Stimulated activated effector memory CD8-positive, alpha-beta T cell treated with anti-CD3 and anti-CD28 coated beads, Interleukin-12 subunit alpha, Interleukin-12 subunit beta, amount 100 ng/mL, for 72 hours (primary cell): Measurements from ENCODE around the gene ATAD1.

Source experiments
- ATAC-seq: fragments of 150-1000 bp; cut with Tn5 transposase; 2 replicates; pipeline ENCODE4 v1.10.0; 2021
- DNase-seq, 2 donors: peaks; one replicate each; pipeline ENCODE4 v3.0.0; 2021 to 2022; ENCODE audit warnings: low spot score in 2 of 2
- H3K27ac Mint-ChIP-seq: one replicate; pipeline ENCODE4 v1.8.0; 2022; ENCODE audit warnings: mild to moderate bottlenecking, mixed read lengths
- H3K36me3 Mint-ChIP-seq: one replicate; pipeline ENCODE4 v1.8.0; 2022; ENCODE audit warnings: mild to moderate bottlenecking, mixed read lengths
- H3K4me1 Mint-ChIP-seq: one replicate; pipeline ENCODE4 v1.8.0; 2022; ENCODE audit warnings: mixed read lengths
- H3K4me3 Mint-ChIP-seq: one replicate; pipeline ENCODE4 v1.8.0; 2022; ENCODE audit warnings: mild to moderate bottlenecking, mixed read lengths
- H3K9me3 Mint-ChIP-seq: one replicate; pipeline ENCODE4 v1.8.0; 2022; ENCODE audit warnings: mixed read lengths

The ATAD1 gene

DNA sequence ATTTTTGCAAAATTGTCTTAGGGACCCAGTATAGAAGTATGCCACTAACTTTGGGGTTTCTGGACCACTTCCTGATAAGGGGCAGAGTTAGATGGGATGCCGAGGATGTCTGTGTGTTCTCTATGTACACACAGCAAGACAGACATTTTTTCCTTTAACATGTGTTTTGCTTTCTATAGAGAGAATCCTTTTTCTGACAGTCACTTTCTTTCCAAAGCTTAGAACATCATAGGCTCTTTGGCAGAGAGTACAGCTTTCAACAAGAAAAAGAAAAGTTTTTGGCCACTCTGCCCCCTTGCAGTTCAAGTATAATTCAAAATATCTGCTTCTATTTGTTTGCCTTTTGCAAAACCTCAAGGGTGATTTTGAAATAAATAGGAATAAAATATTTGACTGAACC is 114.3 kb downstream of the ATAD1 start:
- no peaks in the 10 kb centered on the region for H3K9me3 Mint-ChIP-seq
- no peak overlapping the region for H3K4me3 Mint-ChIP-seq
- H3K36me3 Mint-ChIP-seq = no peaks in the 10 kb centered on the region
- H3K27ac Mint-ChIP-seq = no peak overlapping the region
- ATAC-seq (no peak), DNase-seq (no peak)
- H3K4me1 Mint-ChIP-seq = no peaks in the 10 kb centered on the region

DNA sequence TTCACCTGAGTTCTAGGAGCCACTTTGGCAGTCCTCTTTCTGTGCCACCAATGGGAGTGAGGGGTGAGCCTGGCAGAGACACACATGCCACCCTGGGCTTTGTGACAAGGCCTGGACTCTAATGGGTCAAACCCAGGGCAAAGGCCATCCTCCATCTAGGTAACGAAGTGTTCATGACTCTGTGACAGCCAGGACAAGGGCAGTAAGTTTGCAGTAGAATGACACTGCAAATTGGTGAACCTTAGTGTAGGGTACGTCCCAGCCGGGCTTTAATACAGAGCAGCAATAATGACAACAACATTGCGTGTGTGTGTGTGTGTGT is 115.1 kb downstream of the ATAD1 start:
- Mint-ChIP-seq H3K9me3 (no peaks in the 10 kb centered on the region), H3K4me3 (no peak overlapping the region), H3K27ac (no peak overlapping the region), H3K4me1 (no peaks in the 10 kb centered on the region), H3K36me3 (no peaks in the 10 kb centered on the region)
- no peak for ATAC-seq
- DNase-seq = no peak

DNA sequence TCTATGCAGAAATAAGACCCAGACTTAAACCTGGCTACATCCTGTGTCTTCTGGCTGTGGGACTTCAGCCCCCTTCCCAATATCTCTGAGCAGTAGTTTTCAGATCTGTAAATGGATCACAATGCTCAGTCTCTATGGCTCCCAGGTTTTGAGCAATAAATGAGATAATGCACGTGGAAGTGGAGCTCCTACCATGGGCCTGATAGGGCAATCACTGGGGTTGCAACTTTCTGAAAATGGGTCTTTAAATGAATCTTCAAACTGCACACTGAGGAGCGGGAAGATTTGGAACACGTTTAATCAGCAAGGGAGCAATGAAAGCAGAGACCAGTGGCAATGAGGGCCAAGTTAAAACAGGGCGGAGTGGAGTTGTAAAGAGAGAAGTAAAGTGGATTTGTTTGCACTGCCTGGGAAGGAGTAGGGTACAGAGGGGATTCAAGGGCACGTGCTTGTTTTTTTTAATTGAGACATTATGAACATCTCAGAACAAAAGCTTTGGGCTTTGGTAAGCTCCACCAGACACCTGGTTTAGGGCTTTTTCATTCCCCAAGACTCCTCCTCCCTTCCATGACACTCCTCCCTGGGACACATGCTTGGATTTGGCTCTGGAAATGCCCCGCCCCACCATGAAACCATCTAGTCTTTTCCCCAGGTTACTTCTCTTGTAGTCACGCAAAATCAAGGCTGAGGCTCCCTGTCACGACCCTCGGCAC is 115.6 kb downstream of the ATAD1 start:
- Mint-ChIP-seq H3K36me3 (no peaks in the 10 kb centered on the region), H3K4me3 (no peak overlapping the region), H3K27ac (no peak overlapping the region), H3K9me3 (no peaks in the 10 kb centered on the region), H3K4me1 (no peaks in the 10 kb centered on the region)
- ATAC-seq (no peak), DNase-seq (no peak)
